NCI-H146 treated with DMSO at 0.1 percent for 48 hours (cell line): ENCODE data around the gene GNPNAT1.

Experiments used
- DNase-seq: peaks from one replicate; lab custom pipeline; 2025; ENCODE audit not compliant: unreplicated experiment; lab: John Stamatoyannopoulos, UW

The GNPNAT1 gene

DNA sequence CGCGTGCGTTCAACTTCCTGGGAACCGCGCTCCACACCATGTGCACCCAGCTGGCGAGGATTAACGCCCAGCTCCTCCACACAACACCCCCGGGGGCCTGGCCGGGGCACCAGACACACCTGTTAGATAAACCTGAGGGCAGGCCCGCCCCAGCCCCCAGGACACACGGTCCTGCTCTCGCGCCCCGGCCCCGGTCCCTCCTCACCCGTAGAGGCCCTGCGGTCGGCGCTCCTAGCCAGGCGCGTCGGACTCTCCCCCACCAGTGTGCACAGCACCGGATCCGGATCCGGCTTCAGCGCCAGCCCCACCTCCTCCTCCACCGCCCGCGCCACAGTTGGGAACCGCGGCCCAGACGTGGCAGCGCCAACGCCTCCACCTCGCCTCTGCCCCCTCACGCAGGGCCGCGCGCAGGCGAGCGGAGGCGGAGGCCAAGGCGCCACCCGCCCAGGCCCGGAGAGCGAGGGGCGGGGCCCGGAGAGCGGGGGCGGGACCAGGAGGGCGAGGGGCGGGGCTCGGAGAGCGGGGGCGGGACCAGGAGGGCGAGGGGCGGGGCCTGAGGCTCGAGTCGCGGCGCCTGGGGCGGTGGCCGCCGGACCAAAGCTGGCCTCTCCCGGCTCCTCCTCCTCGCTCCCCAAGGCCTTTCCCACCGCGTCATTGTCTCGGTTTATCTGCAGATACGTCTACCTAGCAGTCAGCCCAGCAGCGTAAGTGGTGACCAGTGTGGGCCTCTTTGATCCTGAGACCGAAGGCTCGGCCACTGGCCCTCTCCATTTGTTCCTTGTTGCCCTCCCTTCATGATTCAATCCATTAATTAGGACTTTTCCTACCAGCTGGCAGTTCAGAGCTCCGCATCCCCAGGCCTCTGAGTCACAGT, at the start of gene GNPNAT1:
Gene GNPNAT1, minus strand, starts transcription at position 385 of the 874 bp plus-strand sequence. CDS start 6,957 bp downstream, outside the sequence.
- DNase-seq = peak; percentile 69

DNA sequence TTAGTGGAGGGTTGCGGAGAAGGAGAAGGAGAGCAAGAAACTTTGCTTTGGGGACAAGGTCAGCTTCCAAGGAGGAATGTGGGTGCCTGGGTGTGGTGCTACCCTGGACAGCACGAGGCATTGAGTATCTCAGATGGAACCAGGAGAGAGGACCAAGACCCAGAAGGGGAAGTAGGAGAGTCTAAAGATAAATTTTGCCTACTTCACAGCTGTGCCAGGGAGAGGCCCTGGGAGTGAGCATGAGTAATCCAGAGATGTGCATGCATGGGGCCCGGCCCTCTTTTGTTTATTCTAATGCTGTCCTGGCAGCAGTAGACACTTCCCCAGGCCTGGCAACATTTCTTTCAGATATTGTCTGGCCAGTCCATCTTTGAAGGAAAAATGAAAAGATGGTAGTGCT, 49.5 kb upstream of the GNPNAT1 start:
- DNase-seq = no peak

DNA sequence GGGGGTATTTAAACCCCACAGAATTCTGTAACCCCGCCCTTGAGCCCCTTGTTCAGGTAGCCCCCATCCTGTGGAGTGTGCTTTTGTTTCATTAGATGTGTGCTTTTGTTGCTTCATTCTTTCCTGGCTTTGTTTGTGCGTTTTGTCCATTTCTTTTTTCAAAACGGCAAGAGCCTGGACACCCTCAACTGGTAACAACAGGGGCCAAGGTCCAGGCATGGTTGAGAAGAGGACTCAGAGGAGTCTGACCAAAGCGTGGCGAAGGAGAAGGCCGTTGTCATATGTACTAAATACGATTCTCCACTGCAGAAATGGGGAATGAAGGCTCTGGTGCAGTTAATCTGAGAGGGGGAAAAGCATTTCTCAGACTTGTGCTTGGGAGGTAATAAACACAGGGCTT, 46.0 kb upstream of the GNPNAT1 start:
- no peak for DNase-seq

DNA sequence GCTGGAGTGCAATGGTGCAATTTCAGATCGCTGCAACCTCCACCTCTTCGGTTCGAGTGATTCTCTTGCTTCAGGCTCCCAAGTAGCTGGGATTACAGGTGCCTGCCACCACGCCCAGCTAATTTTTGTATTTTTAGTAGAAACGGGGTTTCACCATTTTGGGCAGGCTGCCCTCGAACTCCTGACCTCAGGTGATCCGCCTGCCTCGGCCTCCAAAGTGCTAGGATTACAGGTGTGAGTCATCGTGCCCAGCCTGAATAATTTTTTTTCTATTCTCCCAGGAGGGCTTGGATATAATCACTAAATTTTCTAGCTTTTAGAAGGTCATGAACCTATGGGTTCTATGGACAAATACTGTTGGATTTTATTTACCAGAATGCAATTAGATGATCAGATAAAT, 44.7 kb upstream of the GNPNAT1 start:
- DNase-seq = no peak

DNA sequence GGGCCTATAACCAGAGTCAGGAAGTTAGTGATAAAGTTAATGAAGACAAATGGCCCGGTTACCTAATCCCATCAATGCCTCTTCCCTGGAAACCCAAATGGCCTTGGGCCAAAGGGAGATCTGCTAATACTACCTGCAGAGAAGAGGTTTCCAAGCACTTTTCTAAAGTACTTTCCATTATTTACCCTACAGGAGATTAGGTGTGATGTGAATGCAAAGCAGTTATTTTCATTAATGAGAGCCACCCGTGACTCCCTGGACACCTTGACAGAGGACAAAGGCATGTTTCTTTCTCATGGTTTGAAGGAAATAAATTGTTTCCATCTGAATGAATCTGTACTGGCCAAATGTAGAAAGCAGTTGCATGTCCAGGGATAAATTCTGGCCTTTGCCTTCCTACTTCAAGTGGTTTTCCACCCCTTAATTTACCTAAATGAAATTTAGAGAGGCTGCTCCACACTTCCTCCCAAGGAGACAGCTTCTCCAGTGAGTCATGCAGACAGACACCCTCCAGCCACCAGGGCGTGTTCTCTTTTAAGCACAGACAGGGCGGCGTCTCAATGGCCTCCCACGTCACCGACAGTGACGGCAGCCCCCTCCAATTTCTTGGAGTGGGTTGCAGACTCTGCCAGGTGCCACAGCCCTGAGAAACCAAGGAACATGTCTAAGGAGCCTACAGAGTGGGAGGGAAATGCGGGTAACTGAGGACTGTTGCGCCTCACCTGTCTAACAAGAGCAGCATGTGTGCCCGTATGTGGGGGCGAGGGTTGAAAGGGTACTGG, 43.9 kb upstream of the GNPNAT1 start:
- peak; percentile 80 for DNase-seq

DNA sequence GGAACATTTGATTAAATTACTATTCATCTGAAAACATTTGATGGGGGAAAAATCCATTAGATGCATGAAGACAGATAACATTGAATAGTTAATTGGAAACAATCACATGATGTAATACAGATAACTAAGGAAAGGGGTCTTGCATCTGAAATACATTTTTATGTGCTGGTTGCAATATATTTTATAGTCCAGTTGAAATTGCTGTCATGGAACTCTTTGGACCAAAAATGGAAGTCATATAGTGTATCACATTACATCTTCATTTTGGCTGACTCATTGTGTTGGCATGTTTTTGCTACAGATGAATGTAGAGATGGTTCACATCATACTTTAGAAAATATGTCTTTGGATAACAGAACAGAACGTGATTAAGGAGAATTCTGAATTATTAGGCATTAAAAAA, 43.0 kb upstream of the GNPNAT1 start:
- no peak for DNase-seq

DNA sequence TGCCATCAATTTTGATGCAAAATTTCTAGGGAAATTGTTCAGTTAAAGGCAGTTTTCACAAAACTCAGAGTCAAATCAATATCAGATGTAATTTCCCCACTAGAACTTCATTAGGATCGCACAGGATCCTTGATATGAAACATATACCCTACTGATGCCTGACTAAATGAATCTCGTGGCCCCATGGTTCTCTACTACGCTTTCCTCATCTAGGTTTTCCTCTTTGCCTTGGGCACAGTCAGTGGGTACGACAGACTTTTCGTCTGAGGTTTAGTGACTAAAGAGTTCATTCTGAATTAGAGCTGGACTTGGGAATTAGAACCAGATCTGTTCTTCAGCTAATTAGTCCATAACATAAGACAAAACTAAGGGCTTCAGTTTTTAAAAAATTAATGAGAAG, 42.5 kb upstream of the GNPNAT1 start:
- no peak for DNase-seq

DNA sequence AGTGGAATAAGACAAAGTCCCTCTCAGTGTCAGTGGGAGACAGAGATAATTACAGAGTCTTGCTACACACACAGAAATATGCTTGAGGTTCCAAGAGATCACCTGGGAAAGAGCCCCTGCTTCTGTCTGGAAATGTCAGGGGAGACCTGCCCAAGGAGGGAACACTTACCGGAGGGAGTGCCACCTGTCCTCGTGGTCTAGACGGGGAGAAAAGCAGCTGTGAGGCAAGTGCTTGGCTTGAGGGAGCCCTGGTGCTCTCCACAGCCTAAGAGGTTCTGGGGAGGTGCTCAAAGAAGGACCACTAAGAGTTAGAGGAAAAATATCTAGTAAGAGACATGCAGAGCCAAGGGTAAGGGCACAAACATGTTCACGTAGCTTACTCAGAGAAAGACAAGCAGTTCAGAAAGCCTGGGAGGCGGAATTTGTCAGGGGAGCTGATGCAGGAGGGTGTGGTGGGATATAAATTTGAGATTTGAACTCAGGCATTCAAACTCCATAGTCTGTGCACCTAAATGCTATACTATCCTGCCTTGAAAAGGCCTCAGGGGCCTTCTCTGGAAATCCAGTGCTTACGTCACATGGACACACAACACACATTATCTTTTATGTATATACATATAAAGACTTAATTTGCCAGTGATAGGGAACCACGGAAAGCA, 38.2 kb upstream of the GNPNAT1 start:
- DNase-seq = no peak

DNA sequence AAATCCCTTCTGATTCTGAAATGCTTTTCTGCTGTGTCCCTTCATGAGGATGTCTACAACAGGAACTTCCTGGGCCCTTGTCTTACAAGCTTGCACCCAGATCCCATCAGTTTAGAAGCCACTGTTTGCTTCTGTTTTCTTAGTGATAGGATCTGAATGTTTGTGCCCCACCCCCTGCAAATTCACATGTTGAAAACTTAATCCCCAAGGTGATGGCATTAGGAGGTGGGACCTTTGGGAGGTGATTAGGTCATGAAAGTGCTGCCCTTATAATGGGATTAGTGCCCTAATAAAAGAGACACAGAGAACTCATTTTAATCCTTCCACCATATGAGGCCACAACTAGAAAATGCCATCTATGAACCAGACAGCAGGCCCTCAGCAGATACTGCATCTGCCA, 36.0 kb upstream of the GNPNAT1 start:
- no peak for DNase-seq

DNA sequence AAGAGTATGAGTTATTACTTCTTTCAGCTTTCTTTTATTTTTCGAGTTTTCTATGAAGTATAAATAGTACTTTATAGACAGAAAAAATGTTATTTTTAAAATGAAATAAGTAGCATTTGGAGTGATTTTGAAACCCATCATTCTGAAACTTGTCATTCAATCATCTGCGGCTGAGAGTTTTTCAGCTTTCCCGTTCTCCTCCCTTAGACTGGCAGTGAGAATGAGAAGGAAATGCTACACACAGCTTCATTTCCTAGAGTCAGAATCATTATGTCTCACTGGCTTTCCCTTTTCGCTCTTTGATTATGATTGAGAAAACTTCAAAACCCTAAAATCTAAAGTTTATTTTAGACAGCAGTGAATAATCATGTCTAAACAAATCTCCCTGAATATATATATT, 33.7 kb upstream of the GNPNAT1 start:
- no peak for DNase-seq

DNA sequence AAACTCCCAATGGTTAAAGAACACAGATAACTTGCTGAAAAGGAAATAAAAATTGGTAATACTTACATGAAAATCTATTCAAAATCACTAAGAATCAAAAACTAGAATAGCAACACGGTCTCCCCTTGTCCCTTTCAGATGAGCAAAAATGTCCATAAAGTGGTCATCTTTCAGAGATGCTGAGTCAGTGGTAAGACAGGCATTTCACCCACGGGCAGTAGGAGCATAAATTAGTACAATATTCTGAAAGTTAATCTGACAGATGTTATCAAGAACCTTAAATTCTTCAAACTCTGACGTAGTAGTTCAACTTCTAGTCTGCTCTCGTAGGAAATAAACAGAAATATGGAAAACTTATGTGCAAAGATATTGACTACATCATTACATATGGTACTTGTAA, 33.1 kb upstream of the GNPNAT1 start:
- no peak for DNase-seq

DNA sequence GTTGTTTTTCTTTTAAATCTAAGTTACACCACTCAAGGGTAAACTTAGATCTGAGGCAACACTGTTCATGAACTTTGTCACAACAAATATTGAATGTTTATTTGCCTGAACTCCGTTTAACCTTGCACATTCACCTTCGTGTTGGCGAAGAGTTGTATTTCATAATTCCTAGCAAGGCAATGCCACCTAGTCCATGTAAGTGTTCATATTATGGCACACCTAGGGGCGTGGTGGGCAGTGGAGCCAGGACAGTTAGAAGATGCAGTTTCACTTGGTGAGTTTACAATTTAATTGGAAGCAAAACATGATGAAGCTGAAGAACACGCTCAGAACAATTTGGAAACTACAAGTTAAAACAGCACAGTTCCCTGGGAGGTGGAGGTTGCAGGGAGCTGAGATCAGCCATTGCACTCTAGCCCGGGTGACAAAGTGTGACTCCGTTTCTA, 30.4 kb upstream of the GNPNAT1 start:
- DNase-seq = no peak

DNA sequence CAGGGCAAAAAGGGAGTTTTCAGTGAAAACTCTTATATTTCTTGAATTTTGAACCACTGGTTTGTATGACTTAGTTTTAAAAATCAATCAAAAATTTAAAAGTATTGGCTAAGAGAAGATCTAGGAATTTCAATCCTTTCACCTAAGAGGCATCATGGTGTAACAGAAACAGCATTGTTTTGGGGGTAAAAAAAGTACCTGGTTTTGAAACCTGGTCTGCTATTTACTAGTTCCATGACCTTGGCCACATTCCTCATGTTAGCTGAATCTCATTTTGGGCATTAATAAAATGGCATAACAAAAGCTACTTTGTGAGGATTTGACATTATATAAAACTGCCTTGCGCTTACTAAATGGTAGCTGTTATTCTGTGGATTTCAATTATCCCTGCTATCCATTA, 16.7 kb upstream of the GNPNAT1 start:
- no peak for DNase-seq

DNA sequence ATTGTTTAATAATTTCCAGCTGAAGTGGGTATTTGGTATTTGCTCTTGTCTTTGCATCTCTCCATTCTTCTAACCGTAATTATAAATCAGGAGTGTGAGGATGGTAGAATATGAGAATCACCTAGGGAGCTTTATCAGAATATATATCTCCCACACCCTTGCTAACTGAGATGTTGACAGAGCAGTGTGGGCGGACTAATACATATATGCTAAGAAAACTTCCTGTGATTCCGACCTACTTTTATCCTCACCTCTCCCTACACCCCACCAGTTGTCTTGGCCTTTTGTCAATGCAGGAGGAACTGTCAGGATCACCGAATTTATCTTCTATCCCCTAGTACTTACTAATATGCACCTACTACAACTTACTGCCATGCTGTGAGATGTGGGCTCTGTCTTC, 14.7 kb upstream of the GNPNAT1 start:
- no peak for DNase-seq

DNA sequence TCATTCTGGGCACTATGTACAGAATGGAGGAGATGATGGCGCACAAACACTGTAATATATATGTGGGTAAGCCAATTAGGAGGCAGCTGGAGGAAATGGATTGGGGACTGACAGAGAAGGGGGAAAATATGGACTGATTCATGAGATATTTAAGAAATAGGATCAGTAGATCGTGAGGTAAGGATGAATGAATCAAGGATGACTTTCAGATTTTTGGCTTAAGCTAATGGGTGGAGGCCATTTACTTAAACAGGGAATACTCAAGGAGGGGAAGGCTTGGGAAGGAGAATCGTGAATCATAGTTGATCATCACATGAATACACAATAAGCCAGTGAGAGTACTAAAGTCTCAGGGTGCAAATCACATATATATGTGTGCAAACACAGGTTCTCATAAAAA, 11.2 kb upstream of the GNPNAT1 start:
- DNase-seq = no peak

DNA sequence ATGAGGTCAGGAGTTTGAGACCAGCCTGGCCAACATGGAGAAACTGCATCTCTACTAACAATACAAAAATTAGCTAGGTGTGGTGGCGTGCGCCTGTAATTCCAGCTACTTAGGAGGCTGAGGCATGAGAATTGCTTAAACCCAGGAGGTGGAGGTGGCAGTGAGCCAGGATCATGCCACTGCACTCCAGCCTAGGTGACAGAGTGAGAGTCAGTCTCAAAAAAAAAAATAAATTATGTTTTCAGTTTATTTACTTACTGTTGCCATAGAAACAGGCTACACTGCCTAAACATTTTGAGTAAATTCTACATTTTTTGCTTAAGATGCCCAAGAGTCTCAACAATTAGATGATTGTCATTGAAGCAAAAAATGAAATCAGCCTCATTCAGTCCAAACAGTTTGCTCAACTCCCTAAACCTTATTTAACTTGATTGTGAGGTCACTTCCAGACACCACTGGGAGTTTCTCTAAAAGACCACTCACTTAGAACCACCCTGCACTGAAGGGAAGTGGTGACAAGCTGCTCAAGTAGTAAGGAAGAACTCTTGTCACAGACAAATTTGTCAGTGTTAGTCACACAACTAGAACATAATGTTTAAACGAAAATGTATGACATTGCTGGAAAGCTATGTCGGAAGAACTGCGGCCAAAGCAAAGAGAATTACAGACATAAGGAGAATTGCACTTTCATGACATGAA, 9.8 kb upstream of the GNPNAT1 start:
- DNase-seq = no peak

DNA sequence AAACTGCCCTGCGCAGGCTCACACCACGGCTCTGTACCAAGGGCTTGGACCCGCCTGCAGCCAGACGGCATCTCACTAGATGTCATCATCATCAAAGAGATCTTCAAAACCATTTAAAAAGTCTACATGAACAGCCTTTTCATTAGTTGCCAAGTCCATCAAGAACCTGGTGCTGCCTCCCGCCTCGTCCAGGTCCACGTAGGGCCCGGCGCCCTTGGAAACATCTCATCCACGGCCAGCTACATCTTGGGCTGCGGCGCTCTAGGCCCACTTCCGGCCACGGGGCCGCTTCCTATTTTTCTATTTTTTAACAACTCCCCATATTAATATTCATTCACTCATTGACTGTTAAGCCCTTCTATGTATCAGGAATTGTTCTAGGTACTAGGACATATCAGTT, 7.4 kb upstream of the GNPNAT1 start:
- no peak for DNase-seq

DNA sequence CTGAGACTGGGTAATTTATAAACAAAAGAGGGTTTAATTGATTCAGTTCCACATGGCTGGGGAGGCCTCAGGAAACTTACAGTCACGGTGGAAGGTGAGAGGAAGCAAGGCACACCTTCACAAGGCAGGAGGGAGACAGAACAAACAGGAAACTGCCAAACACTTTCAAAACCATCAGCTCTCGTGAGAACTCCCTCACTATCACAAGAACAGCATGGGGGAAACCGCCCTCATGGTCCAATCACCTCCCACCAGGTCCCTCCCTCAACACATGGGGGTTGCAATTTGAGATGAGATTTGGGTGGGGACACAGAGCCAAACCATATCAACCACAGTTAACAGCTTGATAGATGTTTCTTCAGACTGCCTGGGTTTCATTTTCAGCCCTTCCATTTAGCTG, 6.2 kb upstream of the GNPNAT1 start:
- no peak for DNase-seq

DNA sequence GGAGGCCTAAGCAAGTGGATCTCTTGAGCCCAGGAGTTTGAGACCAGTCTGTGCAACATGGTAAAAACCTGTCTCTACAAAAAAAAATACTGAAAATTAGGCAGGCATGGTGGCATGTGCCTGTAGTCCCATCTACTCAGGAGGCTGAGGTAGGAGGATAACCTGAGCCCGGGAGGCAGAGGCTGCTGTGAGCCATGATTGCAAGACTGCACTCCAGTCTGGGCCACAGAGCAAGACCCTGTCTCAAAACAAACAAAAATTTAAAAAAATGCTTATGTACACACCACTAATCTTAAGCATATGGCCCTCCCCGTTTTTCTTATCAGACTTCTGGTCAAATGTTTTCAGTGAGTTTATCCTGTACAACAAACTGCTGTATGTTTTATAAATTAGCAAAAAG, 1.7 kb upstream of the GNPNAT1 start:
- no peak for DNase-seq

DNA sequence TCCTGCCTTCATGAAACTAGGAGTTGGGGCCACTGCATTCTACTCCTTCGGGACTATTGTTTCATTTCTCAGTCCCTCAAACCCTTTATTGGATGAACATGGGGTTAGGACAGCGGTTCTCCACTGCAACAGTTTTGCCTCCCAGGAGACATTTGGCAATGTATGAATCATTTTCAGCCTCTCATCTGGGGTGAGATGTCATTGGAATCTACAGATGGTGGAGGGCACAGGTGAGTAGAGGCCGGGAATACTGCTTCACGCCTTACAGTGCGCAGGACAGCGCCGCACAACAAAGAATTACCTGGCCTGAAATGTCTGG, 649 bp upstream of the GNPNAT1 start:
- no peak for DNase-seq

DNA sequence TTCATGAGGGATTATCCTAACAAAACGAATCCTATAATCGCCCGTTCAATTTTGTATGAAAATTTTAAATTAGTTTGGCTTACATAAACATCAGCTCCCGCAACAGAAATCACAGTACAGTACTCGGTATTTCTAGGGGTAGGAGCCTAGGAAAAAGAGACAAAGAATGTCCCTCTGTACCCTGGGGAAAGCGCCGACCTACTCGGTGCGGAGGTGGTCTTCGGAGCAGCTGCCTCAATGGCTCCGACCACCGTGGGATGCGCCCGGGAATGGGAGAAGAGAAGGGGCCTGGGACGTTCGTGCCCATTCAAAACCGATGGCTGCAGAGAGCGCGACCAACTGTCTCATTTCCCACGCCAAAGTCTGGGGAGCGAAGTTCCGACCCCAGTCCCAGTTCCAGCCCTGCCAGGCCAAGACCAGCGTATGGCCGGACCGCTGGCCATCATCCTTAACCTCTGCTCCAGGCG, 618 bp downstream of the GNPNAT1 start:
- DNase-seq = no peak
